Cardiac muscle cell (in vitro differentiated cells and primary cell): ENCODE data around the gene RSBN1L. TPM values are rescaled to one million over a fixed set of nuclear protein-coding genes. Genes with fewer than 3 reads are reported as not detected.
A peak's percentile ranks its signal among the peaks of the same experiment; 100 is the strongest.
"Not testable (repeated sequence)": the region's sequence is repeated elsewhere in the genome, so short reads cannot be mapped to it uniquely, and the experiment has no call there.

ENCODE experiments used
- DNase-seq, 2 donors: peaks; one replicate each; pipeline versions ENCODE4 v3.0.0 to v3.0.0-alpha.2; 2010 to 2017; ENCODE audit warnings: low read depth in 1 of 2, low spot score in 1 of 2
- H3K27ac ChIP-seq: fragments of 200-600 bp; sonication (generic); 2 replicates; pipeline ENCODE4 v1.5.1; 2016
- H3K27me3 ChIP-seq: fragments of 200-600 bp; sonication (generic); 2 replicates; pipeline ENCODE4 v1.6.0; 2016; ENCODE audit warnings: control low read depth
- H3K36me3 ChIP-seq: fragments of 200-600 bp; sonication (generic); 2 replicates; pipeline ENCODE4 v1.5.1; 2016; ENCODE audit warnings: control low read depth
- H3K4me1 ChIP-seq: fragments of 200-600 bp; sonication (generic); 2 replicates; pipeline ENCODE4 v1.8.1; 2017; ENCODE audit warnings: low read depth, mild to moderate bottlenecking, mixed run types
- H3K4me3 ChIP-seq: fragments of 200-600 bp; sonication (generic); 2 replicates; pipeline ENCODE4 v1.5.1; 2016; ENCODE audit warnings: mild to moderate bottlenecking
- H3K9me3 ChIP-seq: fragments of 200-600 bp; sonication (generic); 2 replicates; pipeline ENCODE4 v1.5.1; 2017; ENCODE audit warnings: low read depth, mild to moderate bottlenecking, control low read depth
- polyA plus RNA-seq: library from polyadenylated mRNA; unstranded; fragments of >200 nt; fragmentation: Nextera tagmentation; extraction: Ambion mirVana; gene quantifications from 2 replicates; pipeline ENCODE4 v1.2.1, GENCODE V29; 2016
- total RNA-seq: library from RNA; depleted of rRNA; stranded (reverse); fragments of >200 nt; gene quantifications from 2 replicates; pipeline ENCODE4 v1.2.3, GENCODE V29; 2016
- TF ChIP-seq, protein P1 (sequence below): IDR thresholded peaks from 2 replicates; pipeline ENCODE4 v1.5.1; 2012; ENCODE audit warnings: low read depth, mild to moderate bottlenecking, low read length

Gene RSBN1L
- total and polyA plus RNA-seq, 2 experiments from 2014 or later: 6.6 to 13.6 TPM

DNA sequence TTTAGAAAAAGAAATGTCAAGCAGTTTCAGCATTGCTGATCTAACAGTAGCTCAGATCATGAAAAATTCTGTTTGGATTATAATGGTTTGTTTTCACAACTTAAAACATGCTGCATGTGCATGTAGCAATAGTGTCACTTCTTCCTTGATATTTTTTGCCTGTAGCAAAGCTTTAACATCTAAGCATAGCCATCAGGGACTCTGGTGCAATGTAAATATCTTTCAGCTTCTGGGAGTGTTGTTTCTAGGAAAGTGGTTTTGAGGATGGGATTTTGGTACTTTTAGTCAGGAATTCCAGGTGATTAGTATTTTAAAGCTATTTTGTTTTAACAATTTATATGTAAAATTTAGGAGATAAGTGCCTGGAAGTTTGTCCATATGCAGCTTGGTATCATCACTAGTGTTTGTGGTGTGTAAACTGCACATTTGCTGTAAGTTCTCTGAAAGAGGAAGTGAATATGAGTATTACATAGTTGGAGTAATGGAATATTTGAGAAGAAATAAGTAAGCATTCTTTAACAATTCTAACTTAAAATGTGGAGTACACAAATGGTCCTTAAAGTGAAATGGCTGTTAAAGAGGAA, 1.9 kb downstream of the RSBN1L start:
- H3K4me3 ChIP-seq: peak overlapping the region; percentile 83
- H3K27me3 ChIP-seq: no peaks in the 10 kb centered on the region
- TF ChIP-seq, protein P1, sequence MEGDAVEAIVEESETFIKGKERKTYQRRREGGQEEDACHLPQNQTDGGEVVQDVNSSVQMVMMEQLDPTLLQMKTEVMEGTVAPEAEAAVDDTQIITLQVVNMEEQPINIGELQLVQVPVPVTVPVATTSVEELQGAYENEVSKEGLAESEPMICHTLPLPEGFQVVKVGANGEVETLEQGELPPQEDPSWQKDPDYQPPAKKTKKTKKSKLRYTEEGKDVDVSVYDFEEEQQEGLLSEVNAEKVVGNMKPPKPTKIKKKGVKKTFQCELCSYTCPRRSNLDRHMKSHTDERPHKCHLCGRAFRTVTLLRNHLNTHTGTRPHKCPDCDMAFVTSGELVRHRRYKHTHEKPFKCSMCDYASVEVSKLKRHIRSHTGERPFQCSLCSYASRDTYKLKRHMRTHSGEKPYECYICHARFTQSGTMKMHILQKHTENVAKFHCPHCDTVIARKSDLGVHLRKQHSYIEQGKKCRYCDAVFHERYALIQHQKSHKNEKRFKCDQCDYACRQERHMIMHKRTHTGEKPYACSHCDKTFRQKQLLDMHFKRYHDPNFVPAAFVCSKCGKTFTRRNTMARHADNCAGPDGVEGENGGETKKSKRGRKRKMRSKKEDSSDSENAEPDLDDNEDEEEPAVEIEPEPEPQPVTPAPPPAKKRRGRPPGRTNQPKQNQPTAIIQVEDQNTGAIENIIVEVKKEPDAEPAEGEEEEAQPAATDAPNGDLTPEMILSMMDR: no peak
- DNase-seq: no peak
- H3K4me1 ChIP-seq: peaks cover 13% of the 10 kb centered on the region
- no peaks in the 10 kb centered on the region for H3K36me3 ChIP-seq
- H3K27ac ChIP-seq: peak overlapping the region; percentile 96
- H3K9me3 ChIP-seq: no peaks in the 10 kb centered on the region

DNA sequence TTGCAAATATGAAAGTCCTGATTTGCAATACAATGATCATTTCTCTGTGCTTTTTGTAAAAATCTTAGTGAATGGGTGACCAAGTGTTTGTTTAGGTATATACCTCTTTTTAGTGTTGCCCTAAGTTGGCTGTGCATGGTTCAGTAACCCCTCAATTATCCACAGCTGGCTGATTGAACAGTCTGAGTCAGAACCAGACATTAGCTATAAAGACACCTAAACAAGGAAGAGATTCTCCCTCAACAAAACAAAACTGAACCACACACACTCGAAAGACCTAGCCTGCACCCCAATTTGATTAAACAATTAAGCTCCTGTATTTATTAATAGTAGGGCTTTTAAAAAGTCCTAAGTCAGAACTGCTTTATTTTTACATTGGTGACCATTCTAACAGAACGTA, 2.8 kb downstream of the RSBN1L start:
- H3K4me3 ChIP-seq: peak overlapping the region; percentile 83

DNA sequence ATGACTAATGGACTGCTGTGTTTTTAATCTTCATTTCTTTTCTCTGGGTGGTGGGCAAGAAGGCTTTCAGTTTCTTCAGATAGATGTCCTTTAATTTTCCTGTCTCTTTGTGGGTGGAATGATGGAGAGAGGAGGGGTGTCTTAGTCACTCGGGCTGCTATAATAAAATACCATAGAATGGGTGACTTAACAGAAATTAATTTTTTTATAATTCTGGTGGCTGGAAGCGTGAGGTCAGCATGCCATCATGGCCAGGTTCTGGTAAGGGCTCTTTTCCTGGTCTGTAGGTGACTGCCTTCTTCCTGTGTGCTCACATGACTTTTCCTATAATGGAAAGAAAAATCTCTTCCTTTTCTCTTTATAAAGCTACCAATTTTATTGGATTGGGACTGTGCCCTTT, 6.3 kb downstream of the RSBN1L start:
- Histone ChIP-seq H3K4me3 (no peak overlapping the region), H3K9me3 (no peaks in the 10 kb centered on the region), H3K27me3 (no peaks in the 10 kb centered on the region), H3K36me3 (peaks cover 7% of the 10 kb centered on the region), H3K4me1 (peaks cover 8% of the 10 kb centered on the region), H3K27ac (no peak overlapping the region)
- TF ChIP-seq, protein P1: no peak
- no peak for DNase-seq

More for the DNA sequence above, 2.8 kb downstream of the RSBN1L start:
- peaks cover 13% of the 10 kb centered on the region for H3K4me1 ChIP-seq
- no peak for DNase-seq
- TF ChIP-seq, protein P1: no peak
- H3K36me3 ChIP-seq: no peaks in the 10 kb centered on the region
- H3K9me3 ChIP-seq: no peaks in the 10 kb centered on the region
- H3K27me3 ChIP-seq: no peaks in the 10 kb centered on the region
- no peak overlapping the region for H3K27ac ChIP-seq

DNA sequence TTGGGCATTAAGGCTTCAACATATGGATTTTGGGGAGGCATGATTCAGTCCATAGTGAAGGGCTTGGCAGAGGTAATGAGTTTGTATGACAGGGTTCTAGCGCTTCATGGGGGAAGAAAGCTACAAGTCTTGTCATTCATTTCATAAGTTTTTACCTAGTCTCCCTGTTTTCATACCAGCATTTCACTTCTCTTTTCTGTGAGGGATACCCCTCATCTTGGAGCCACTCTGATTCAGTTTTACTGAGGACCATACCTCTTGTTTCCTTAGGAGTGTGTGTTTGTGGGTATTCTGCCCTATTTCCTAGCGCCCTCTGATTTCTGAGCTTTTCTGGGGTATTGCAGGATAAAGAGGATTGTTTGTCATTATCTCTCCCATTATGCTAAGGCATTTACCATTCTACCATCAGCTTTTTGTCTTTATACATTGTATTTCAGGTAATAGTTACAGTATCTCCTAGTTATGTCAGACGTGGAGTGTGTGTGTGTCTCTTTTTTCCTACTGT, 6.8 kb downstream of the RSBN1L start:
- Histone ChIP-seq H3K9me3 (no peaks in the 10 kb centered on the region), H3K36me3 (peaks cover 7% of the 10 kb centered on the region), H3K27me3 (no peaks in the 10 kb centered on the region), H3K4me3 (no peak overlapping the region), H3K4me1 (peaks cover 8% of the 10 kb centered on the region), H3K27ac (no peak overlapping the region)
- TF ChIP-seq, protein P1: no peak
- DNase-seq: no peak

DNA sequence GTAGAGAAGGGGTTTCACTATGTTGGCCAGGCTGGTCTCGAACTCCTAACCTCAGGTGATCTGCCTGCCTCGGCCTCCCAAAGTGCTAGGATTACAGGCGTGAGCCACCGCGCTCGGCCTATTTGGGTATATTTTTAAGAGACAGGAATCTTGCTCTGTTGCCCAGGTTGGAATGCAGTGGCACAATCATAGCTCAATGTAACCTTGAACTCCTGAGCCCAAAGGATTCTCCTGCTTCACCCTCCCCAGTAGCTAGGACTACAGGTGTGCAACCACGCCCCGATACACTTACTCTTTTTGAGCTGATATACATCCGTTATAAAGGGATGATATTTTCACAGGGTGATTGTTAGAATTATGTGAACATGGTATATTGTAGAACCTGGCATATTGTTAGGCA, 7.4 kb downstream of the RSBN1L start:
- H3K4me3 ChIP-seq, H3K9me3 ChIP-seq, H3K27me3 ChIP-seq, H3K4me1 ChIP-seq, DNase-seq, H3K27ac ChIP-seq, H3K36me3 ChIP-seq: not testable (repeated sequence)

DNA sequence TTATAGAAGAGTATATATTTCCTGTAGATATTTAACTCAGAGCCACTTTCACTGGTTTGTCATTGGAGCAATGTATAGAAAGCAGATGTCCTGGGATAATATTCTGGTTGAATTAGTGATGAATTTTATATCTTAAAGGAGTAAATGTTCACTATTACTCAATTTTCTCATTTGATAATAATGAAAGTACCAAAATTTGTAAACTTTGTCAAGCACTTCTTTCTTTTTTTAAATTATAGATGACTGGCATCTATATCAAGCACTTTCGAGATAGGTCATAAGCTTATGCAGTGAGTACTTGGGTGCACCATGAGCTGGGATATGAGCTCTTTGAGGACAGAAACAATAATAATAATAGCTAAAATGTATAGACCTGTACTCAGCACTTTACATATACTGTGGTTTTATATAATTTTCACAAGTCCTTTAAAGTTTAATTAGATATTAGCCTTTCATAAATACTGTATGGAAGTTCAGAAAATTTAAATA, 11.3 kb downstream of the RSBN1L start:
- H3K27ac ChIP-seq: no peak overlapping the region
- DNase-seq: no peak
- H3K9me3 ChIP-seq: no peaks in the 10 kb centered on the region
- no peaks in the 10 kb centered on the region for H3K27me3 ChIP-seq
- no peak overlapping the region for H3K4me3 ChIP-seq
- TF ChIP-seq, protein P1: no peak
- peaks cover 7% of the 10 kb centered on the region for H3K36me3 ChIP-seq
- H3K4me1 ChIP-seq: no peaks in the 10 kb centered on the region
